ENCODE results near the gene PRAMEF7. TPM values are rescaled to one million over a fixed set of nuclear protein-coding genes. Genes with fewer than 3 reads are reported as not detected.

PRAMEF7 gene
- total RNA-seq = not detected in 2 replicates

GRCh38 chr1:12916310-12916709, at the start of gene PRAMEF7:
Gene PRAMEF7 (plus strand): TSS chr1:12916610. CDS start chr1:12917693, 1,083 bp downstream.

GRCh38 chr1:12886101-12886500, 30.3 kb upstream of the PRAMEF7 start, which contains the start of gene PRAMEF4:
Gene PRAMEF4 (minus strand): TSS chr1:12886201. CDS start chr1:12883394, 2,807 bp downstream.

GRCh38 chr1:12898170-12898569, 18.2 kb upstream of the PRAMEF7 start, which contains the start of gene PRAMEF10:
Gene PRAMEF10 (minus strand): TSS chr1:12898270. CDS start chr1:12895847, 2,423 bp downstream.

GRCh38 chr1:12947480-12947879, 31.1 kb downstream of the PRAMEF7 start, which contains the start of gene PRAMEF6:
Gene PRAMEF6 (minus strand): TSS chr1:12947580. CDS start chr1:12942518, 5,062 bp downstream.

Other genes with a start within 250 kb of the PRAMEF7 start
- not detected in 2 replicates for gene AADACL3, start 200.5 kb upstream of the PRAMEF7 start, total RNA-seq
- gene CFAP107, start 170.4 kb upstream of the PRAMEF7 start, total RNA-seq = under 0.01 TPM in 1 of 2 replicates, not detected in the other
- not detected in 2 replicates for gene PRAMEF12, start 142.9 kb upstream of the PRAMEF7 start, total RNA-seq
- not detected in 2 replicates for gene PRAMEF1, start 125.2 kb upstream of the PRAMEF7 start, total RNA-seq
- gene PRAMEF11, start 85.2 kb upstream of the PRAMEF7 start, total RNA-seq = not detected in 2 replicates
- gene HNRNPCL1, start 67.9 kb upstream of the PRAMEF7 start, total RNA-seq = not detected in 2 replicates
- gene PRAMEF2, start 59.5 kb upstream of the PRAMEF7 start, total RNA-seq = not detected in 2 replicates
- gene PRAMEF4, start 30.4 kb upstream of the PRAMEF7 start, total RNA-seq = not detected in 2 replicates
- not detected in 2 replicates for gene PRAMEF10, start 18.3 kb upstream of the PRAMEF7 start, total RNA-seq
- gene PRAMEF6, start 31.0 kb downstream of the PRAMEF7 start, total RNA-seq = not detected in 2 replicates
- not detected in 2 replicates for gene PRAMEF27, start 140.0 kb downstream of the PRAMEF7 start, total RNA-seq
- not detected in 2 replicates for gene HNRNPCL3, start 144.2 kb downstream of the PRAMEF7 start, total RNA-seq
- gene PRAMEF25, start 154.2 kb downstream of the PRAMEF7 start, total RNA-seq = not detected in 2 replicates
- gene HNRNPCL2, start 200.2 kb downstream of the PRAMEF7 start, total RNA-seq = not detected in 2 replicates
- gene PRAMEF26, start 239.4 kb downstream of the PRAMEF7 start, total RNA-seq = not detected in 2 replicates
- not detected in 2 replicates for gene HNRNPCL4, start 249.0 kb downstream of the PRAMEF7 start, total RNA-seq

All from smooth muscle cell of trachea (primary cell).